ENCODE results near the gene UMODL1.

DNA sequence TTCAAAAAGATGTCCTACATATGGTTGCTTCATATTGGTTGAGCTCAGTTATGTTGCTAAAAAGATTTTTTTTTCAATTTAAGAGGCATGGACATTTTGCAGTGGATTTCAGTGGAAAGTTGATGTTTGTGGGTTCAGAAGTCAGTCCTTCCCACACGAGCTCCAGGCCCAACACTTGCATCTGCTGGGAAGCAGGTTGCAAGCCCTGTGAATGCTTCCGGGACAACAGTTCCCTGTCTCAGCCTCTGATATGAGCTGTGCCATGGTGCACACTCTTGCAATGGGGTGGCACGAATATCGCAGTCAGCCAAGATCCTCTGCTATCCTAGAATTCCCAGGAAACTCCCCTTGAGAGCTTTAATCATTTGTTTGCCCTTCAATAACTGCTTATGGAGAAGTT lies 117.5 kb downstream of the UMODL1 start:
- no peak for TF ChIP-seq POLR2A (IDR thresholded peaks at IDR 0.05; ENCODE audit: low read length)
- no peak for TF ChIP-seq GATA1 (IDR thresholded peaks at IDR 0.05; ENCODE audit: low read depth, low read length)

Measured in erythroblast (primary cell).